DOHH2 (cell line): ENCODE data around the gene B3GLCT.

ENCODE experiments used
- H3F3A ChIP-seq: fragments of 200-600 bp; sonication (generic), shearing (Covaris generic); 2 replicates; pipeline ENCODE4 v1.6.0; 2016; ENCODE audit warnings: antibody characterized with exemption, mild to moderate bottlenecking; ENCODE audit not compliant: control insufficient read depth, insufficient read depth
- H3K27ac ChIP-seq: fragments of 200-600 bp; sonication (generic); 2 replicates; pipeline ENCODE4 v1.5.1; 2014; ENCODE audit warnings: low read depth, mild to moderate bottlenecking, low read length, moderate library complexity
- H3K27me3 ChIP-seq: fragments of 200-600 bp; sonication (generic); 2 replicates; pipeline ENCODE4 v1.6.1; 2014; ENCODE audit warnings: mild to moderate bottlenecking, low read length, mixed read lengths; ENCODE audit not compliant: control insufficient read depth
- H3K36me3 ChIP-seq: fragments of 200-600 bp; sonication (generic); 2 replicates; pipeline ENCODE4 v1.6.1; 2014; ENCODE audit warnings: mild to moderate bottlenecking, low read length, moderate library complexity, mixed read lengths; ENCODE audit not compliant: control insufficient read depth
- H3K4me1 ChIP-seq: fragments of 200-600 bp; sonication (generic); 2 replicates; pipeline ENCODE4 v1.6.1; 2014; ENCODE audit warnings: mild to moderate bottlenecking, low read length, mixed read lengths; ENCODE audit not compliant: control insufficient read depth
- H3K4me2 ChIP-seq: fragments of 200-600 bp; sonication (generic); 2 replicates; pipeline ENCODE4 v1.6.0; 2014; ENCODE audit warnings: mild to moderate bottlenecking, low read length, moderate library complexity
- H3K4me3 ChIP-seq: fragments of 200-600 bp; sonication (generic); 2 replicates; pipeline ENCODE4 v1.5.1; 2014; ENCODE audit warnings: mild to moderate bottlenecking, low read length, mixed read lengths
- H3K79me2 ChIP-seq: fragments of 200-600 bp; sonication (generic); 2 replicates; pipeline ENCODE4 v1.6.1; 2014; ENCODE audit warnings: mild to moderate bottlenecking, low read length, mixed read lengths; ENCODE audit not compliant: control insufficient read depth
- H3K9me2 ChIP-seq: fragments of 200-600 bp; sonication (generic); replicated peaks from 2 replicates; pipeline ENCODE4 v1.6.1; 2014; ENCODE audit warnings: mild to moderate bottlenecking, low read length, mixed read lengths; ENCODE audit not compliant: control insufficient read depth
- H3K9me3 ChIP-seq: fragments of 200-600 bp; sonication (generic); 2 replicates; pipeline ENCODE4 v1.6.1; 2014; ENCODE audit warnings: antibody characterized with exemption, low read length, mixed read lengths; ENCODE audit not compliant: control insufficient read depth, insufficient read depth
- H4K20me1 ChIP-seq: fragments of 200-600 bp; sonication (generic); 2 replicates; pipeline ENCODE4 v1.6.0; 2014; ENCODE audit warnings: low read depth, mild to moderate bottlenecking, antibody characterized with exemption, low read length, moderate library complexity; ENCODE audit not compliant: control insufficient read depth, insufficient read depth
- EZH2phosphoT487 ChIP-seq: fragments of 200-600 bp; sonication (generic); IDR thresholded peaks from 2 replicates; pipeline ENCODE4 v1.6.1; 2017; ENCODE audit warnings: borderline replicate concordance, mild to moderate bottlenecking, antibody characterized with exemption, low read length, moderate library complexity, mixed read lengths
- TF ChIP-seq, protein P1 (sequence below): fragments of 200-600 bp; sonication (generic); IDR thresholded peaks from one replicate; pipeline ENCODE4 v1.5.1; 2014; ENCODE audit warnings: antibody characterized with exemption, mild to moderate bottlenecking, low read depth, low read length; ENCODE audit not compliant: poor library complexity, severe bottlenecking

Gene B3GLCT

DNA sequence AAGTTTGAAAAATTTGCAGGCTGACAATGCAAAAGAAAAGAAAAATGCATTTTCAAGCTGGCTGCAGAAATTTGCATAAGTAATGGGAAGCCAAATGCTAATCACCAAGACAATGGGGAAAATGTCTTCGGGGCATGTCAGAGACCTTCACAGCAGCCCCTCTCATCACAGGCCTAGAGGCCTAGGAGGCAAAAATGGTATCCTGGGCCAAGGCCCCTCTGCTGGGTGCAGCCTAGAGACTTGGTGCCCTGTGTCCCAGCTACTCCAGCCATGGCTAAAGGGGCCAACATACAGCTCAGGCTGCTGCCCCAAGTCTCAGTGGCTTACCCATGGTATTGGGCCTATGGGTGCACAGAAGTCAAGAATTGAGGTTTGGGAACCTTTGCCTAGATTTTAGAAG is 155.2 kb downstream of the B3GLCT start:
- H3K36me3 ChIP-seq: no peaks in the 10 kb centered on the region
- H3K4me2 ChIP-seq: no peak overlapping the region
- no peaks in the 10 kb centered on the region for H3F3A ChIP-seq
- no peaks in the 10 kb centered on the region for H3K27me3 ChIP-seq
- TF ChIP-seq, protein P1, sequence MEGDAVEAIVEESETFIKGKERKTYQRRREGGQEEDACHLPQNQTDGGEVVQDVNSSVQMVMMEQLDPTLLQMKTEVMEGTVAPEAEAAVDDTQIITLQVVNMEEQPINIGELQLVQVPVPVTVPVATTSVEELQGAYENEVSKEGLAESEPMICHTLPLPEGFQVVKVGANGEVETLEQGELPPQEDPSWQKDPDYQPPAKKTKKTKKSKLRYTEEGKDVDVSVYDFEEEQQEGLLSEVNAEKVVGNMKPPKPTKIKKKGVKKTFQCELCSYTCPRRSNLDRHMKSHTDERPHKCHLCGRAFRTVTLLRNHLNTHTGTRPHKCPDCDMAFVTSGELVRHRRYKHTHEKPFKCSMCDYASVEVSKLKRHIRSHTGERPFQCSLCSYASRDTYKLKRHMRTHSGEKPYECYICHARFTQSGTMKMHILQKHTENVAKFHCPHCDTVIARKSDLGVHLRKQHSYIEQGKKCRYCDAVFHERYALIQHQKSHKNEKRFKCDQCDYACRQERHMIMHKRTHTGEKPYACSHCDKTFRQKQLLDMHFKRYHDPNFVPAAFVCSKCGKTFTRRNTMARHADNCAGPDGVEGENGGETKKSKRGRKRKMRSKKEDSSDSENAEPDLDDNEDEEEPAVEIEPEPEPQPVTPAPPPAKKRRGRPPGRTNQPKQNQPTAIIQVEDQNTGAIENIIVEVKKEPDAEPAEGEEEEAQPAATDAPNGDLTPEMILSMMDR: no peak
- no peak for TF ChIP-seq EZH2phosphoT487
- H3K9me3 ChIP-seq: peaks cover 36% of the 10 kb centered on the region
- H3K27ac ChIP-seq: no peak overlapping the region
- H3K79me2 ChIP-seq: no peaks in the 10 kb centered on the region
- H3K9me2 ChIP-seq: no peaks in the 10 kb centered on the region
- H4K20me1 ChIP-seq: no peaks in the 10 kb centered on the region
- H3K4me3 ChIP-seq: no peak overlapping the region
- H3K4me1 ChIP-seq: no peaks in the 10 kb centered on the region

GRCh38 chr13:31356991-31357390 is 157.2 kb downstream of the B3GLCT start:
- no peaks in the 10 kb centered on the region for H3F3A ChIP-seq
- H3K9me2 ChIP-seq: no peaks in the 10 kb centered on the region
- H3K4me1 ChIP-seq: no peaks in the 10 kb centered on the region
- no peaks in the 10 kb centered on the region for H3K36me3 ChIP-seq
- H3K4me3 ChIP-seq: no peak overlapping the region
- no peak overlapping the region for H3K4me2 ChIP-seq
- no peaks in the 10 kb centered on the region for H3K27me3 ChIP-seq
- TF ChIP-seq EZH2phosphoT487: no peak
- TF ChIP-seq, protein P1: no peak
- H3K79me2 ChIP-seq: no peaks in the 10 kb centered on the region
- no peaks in the 10 kb centered on the region for H4K20me1 ChIP-seq
- H3K9me3 ChIP-seq: peaks cover 36% of the 10 kb centered on the region
- H3K27ac ChIP-seq: no peak overlapping the region

GRCh38 chr13:31357581-31357980 is 157.8 kb downstream of the B3GLCT start:
- H3K4me3 ChIP-seq: no peak overlapping the region

More at GRCh38 chr13:31357581-31357980, 157.8 kb downstream of the B3GLCT start:
- no peaks in the 10 kb centered on the region for H3K36me3 ChIP-seq
- no peaks in the 10 kb centered on the region for H3F3A ChIP-seq
- TF ChIP-seq, protein P1: no peak
- no peak for TF ChIP-seq EZH2phosphoT487
- no peaks in the 10 kb centered on the region for H3K9me2 ChIP-seq
- no peak overlapping the region for H3K27ac ChIP-seq
- H3K9me3 ChIP-seq: peaks cover 36% of the 10 kb centered on the region
- H4K20me1 ChIP-seq: no peaks in the 10 kb centered on the region
- H3K4me1 ChIP-seq: no peaks in the 10 kb centered on the region
- H3K27me3 ChIP-seq: no peaks in the 10 kb centered on the region
- no peak overlapping the region for H3K4me2 ChIP-seq
- no peaks in the 10 kb centered on the region for H3K79me2 ChIP-seq
